Measurements from ENCODE around the gene RIPOR3.
"Not testable (repeated sequence)": the region's sequence is repeated elsewhere in the genome, so short reads cannot be mapped to it uniquely, and the experiment has no call there.

RIPOR3 gene

GRCh38 chr20:50717312-50717711, 26.0 kb upstream of the RIPOR3 start:
- H3K27me3 Mint-ChIP-seq: peaks cover 18% of the 10 kb centered on the region
- no peak for ATAC-seq (ENCODE audit: low read depth)
- no peak overlapping the region for H3K4me3 Mint-ChIP-seq
- H3K9me3 Mint-ChIP-seq: no peaks in the 10 kb centered on the region
- H3K36me3 Mint-ChIP-seq: no peaks in the 10 kb centered on the region
- H3K27ac Mint-ChIP-seq: no peak overlapping the region
- no peak for DNase-seq (ENCODE audit: low spot score in 2 of 2)
- H3K4me1 Mint-ChIP-seq: no peaks in the 10 kb centered on the region

DNA sequence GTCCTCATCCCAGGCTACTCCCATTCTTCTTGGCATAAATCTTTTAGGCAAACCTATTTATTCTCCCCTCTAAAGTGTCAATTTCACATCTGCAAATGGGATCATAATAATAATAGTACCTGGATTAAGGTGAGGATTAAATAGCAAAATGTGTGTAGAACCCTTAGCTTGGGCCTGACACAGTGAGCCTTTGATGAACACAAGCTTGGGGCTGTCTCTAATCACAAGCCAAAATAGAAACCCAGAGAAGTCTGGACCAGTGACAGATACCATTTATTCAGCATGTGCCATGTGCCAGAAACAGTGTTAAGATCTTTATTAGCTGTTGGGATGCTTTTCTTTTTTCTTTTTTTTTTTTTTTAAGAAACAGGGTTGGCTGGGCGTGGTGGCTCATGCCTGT, 25.2 kb upstream of the RIPOR3 start:
- no peak overlapping the region for H3K27ac Mint-ChIP-seq
- no peak overlapping the region for H3K4me3 Mint-ChIP-seq
- no peaks in the 10 kb centered on the region for H3K4me1 Mint-ChIP-seq
- no peak for DNase-seq (ENCODE audit: low spot score in 2 of 2)
- no peak for ATAC-seq (ENCODE audit: low read depth)
- H3K36me3 Mint-ChIP-seq: no peaks in the 10 kb centered on the region
- peaks cover 21% of the 10 kb centered on the region for H3K27me3 Mint-ChIP-seq
- no peaks in the 10 kb centered on the region for H3K9me3 Mint-ChIP-seq

DNA sequence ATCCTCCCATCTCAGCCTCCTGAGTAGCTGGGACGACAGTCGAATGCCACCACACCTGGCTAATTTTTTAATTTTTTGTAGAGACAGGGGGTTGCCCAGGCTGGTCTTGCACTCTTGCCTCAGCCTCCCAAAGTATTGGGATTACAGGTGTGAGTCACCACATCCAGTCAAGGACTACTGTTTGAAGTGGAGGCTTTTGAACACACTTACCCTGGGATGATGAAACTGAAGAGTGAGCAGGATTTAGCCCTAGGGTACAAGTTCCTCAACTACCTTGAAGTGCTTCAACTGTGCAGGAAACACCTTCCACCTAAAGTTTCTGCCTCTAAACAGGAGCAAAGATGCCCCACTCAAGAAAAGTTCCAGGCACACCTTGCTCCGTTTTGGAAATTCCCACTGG, 24.4 kb upstream of the RIPOR3 start:
- Mint-ChIP-seq H3K4me1 (no peaks in the 10 kb centered on the region), H3K27me3 (peaks cover 26% of the 10 kb centered on the region), H3K36me3 (no peaks in the 10 kb centered on the region), H3K9me3 (no peaks in the 10 kb centered on the region), H3K27ac (no peak overlapping the region), H3K4me3 (no peak overlapping the region)
- ATAC-seq (ENCODE audit: low read depth) (no peak), DNase-seq (ENCODE audit: low spot score in 2 of 2) (no peak)

DNA sequence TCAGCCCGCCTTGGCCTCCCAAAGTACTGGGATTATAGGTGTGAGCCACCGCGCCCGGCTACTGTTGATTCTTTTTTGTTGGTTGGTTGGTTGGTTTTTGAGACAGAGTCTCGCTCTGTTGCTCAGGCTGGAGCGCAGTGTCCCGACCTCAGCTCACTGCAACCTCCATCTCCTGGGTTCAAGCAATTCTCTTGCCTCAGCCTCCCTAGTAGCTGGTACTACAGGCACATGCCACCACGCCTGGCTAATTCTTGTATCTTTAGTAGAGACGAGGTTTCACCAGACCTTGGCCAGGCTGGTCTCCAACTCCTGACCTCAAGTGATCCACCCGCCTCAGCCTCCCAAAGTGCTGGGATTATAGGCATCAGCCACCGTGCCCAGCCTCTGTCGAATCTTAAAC, 23.1 kb upstream of the RIPOR3 start:
- DNase-seq (ENCODE audit: low spot score in 2 of 2); H3K4me3 Mint-ChIP-seq; H3K36me3 Mint-ChIP-seq; H3K4me1 Mint-ChIP-seq; H3K9me3 Mint-ChIP-seq; ATAC-seq (ENCODE audit: low read depth); H3K27ac Mint-ChIP-seq: not testable (repeated sequence)
- peaks cover 24% of the 10 kb centered on the region for H3K27me3 Mint-ChIP-seq

- ATAC-seq (ENCODE audit: low read depth) (no peak), DNase-seq (ENCODE audit: low spot score in 2 of 2) (no peak)
- no peaks in the 10 kb centered on the region for H3K36me3 Mint-ChIP-seq
- H3K4me3 Mint-ChIP-seq: no peak overlapping the region
- H3K9me3 Mint-ChIP-seq: no peaks in the 10 kb centered on the region
- H3K27ac Mint-ChIP-seq: no peak overlapping the region
- peaks cover 25% of the 10 kb centered on the region for H3K27me3 Mint-ChIP-seq
- H3K4me1 Mint-ChIP-seq: no peaks in the 10 kb centered on the region
These were observed 22.3 kb upstream of the RIPOR3 start for GRCh38 chr20:50713657-50714101.

DNA sequence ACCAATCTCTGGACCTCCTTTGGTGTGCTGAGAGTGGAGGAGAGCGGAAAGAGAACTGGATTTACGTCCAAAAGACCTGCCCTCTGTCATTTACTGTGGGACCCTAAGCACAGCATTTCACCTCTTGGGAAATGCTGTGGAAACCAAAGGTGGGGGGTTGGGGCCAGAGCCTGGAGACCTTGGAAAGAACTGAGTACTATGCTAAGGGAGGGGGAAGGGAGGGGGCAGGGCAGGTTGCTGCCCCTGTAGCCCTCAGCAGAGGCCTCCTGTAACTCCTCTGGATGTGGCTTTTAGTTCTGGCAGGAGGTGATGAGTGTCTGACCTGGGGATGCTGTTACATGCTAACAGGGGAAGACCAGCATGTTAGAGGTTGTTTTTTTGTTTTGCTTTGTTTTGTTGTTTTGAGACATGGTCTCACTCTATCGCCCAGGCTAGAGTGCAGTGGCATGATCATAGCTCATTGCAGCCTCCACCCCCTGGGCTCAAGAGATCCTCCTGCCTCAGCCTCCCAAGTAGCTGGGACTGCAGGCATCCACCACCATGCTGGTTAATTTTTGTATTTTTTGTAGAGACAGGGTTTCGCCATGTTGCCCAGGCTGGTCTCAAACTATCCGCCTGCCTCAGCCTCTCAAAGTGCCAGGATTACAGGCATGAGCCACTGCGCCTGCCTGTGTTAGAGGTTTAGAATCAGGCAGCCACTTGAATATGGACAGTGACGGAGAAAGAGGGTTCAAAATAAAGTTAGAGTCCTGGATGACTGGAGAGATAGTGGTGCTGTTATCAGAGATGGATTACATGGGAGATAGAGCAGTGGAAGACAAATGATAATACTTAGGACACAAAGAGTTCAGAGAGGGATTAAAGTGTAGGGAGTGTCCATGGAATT, 21.7 kb upstream of the RIPOR3 start:
- Mint-ChIP-seq H3K27me3 (peaks cover 24% of the 10 kb centered on the region), H3K27ac (no peak overlapping the region), H3K4me3 (no peak overlapping the region), H3K36me3 (no peaks in the 10 kb centered on the region), H3K9me3 (no peaks in the 10 kb centered on the region), H3K4me1 (no peaks in the 10 kb centered on the region)
- ATAC-seq (ENCODE audit: low read depth): no peak
- DNase-seq (ENCODE audit: low spot score in 2 of 2): no peak

DNA sequence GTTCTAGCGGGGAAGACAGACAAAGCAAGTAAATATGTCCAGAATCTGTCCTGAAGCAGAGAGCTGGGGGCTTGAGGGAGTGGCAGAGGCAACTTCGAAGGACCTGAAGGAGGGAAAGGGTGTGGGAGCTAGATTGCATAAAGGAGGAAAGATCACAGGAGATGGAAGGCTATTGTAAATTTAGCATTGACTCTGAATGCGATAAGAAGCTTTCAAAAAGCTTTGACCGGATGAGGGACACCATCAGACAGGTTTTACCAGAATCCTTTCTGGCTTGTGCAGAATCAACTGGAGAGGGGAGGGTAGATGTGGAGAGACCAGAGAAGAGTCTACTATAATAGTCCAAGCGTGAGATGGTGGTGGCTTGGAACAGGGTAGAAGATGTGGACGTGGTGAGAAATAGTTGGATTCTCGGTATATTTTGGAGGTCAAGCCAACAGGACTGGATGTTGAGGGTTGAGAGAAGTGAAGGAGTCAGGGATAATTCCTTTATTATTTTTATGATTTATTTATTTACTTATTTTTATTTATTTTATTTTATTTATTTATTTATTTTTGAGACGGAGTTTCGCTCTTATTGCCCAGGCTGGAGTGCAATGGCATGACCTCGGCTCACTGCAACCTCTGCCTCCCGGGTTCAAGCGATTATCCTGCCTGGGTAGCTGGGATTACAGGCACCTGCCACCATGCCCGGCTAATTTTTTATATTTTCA, 19.9 kb upstream of the RIPOR3 start:
- H3K4me3 Mint-ChIP-seq: no peak overlapping the region
- no peaks in the 10 kb centered on the region for H3K9me3 Mint-ChIP-seq
- no peak overlapping the region for H3K27ac Mint-ChIP-seq
- peaks cover 21% of the 10 kb centered on the region for H3K27me3 Mint-ChIP-seq
- DNase-seq (ENCODE audit: low spot score in 2 of 2) (no peak), ATAC-seq (ENCODE audit: low read depth) (no peak)
- H3K4me1 Mint-ChIP-seq: no peaks in the 10 kb centered on the region
- no peaks in the 10 kb centered on the region for H3K36me3 Mint-ChIP-seq

DNA sequence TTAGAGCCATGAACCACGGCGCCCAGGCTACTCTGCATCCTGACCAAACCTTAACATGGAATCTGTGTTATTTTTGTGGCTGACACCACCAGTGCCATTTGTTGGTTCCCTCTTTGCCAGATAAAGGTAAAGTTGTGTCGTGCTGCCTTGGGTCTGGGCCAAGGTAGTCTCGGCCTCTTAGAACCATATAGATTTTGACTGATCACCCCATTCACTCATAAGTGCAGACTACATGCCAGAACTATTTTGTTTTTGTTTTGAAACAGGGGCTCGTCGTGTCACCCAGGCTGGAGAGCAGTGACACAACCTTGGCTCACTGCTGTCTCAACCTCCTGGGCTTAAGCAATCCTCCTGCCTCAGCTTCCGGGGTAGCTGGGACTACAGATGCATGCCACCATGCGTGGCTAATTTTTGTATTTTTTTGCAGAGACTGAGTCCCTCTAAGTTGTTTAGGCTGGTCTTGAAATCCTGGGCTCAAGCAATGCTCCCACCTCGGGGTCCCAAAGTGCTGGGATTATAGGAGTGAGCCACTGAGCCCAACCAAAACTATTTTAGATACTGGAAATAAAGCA, 19.2 kb upstream of the RIPOR3 start:
- H3K4me1 Mint-ChIP-seq: no peaks in the 10 kb centered on the region
- peaks cover 25% of the 10 kb centered on the region for H3K27me3 Mint-ChIP-seq
- ATAC-seq (ENCODE audit: low read depth) (no peak), DNase-seq (ENCODE audit: low spot score in 2 of 2) (no peak)
- H3K27ac Mint-ChIP-seq: no peak overlapping the region
- no peak overlapping the region for H3K4me3 Mint-ChIP-seq
- no peaks in the 10 kb centered on the region for H3K9me3 Mint-ChIP-seq
- H3K36me3 Mint-ChIP-seq: no peaks in the 10 kb centered on the region

DNA sequence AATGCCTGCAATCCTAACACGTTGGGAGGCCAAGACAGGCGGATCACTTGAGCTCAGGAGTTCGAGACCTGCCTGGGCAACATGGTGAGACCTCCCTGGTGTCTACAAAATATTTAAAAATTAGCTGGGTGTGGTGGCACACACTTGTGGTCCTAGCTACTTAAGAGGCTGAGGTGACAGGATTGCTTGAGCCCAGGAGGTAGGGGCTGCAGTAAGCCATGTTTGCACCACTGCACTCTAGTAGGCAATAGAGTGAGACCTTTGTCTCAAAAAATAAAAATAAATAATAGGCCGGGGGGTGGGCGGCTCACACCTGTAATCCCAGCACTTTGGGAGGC, 18.3 kb upstream of the RIPOR3 start:
- H3K27ac Mint-ChIP-seq: no peak overlapping the region
- no peak for DNase-seq (ENCODE audit: low spot score in 2 of 2)
- H3K36me3 Mint-ChIP-seq: no peaks in the 10 kb centered on the region
- H3K27me3 Mint-ChIP-seq: peaks cover 28% of the 10 kb centered on the region
- no peak for ATAC-seq (ENCODE audit: low read depth)
- no peaks in the 10 kb centered on the region for H3K4me1 Mint-ChIP-seq
- no peak overlapping the region for H3K4me3 Mint-ChIP-seq
- no peaks in the 10 kb centered on the region for H3K9me3 Mint-ChIP-seq

DNA sequence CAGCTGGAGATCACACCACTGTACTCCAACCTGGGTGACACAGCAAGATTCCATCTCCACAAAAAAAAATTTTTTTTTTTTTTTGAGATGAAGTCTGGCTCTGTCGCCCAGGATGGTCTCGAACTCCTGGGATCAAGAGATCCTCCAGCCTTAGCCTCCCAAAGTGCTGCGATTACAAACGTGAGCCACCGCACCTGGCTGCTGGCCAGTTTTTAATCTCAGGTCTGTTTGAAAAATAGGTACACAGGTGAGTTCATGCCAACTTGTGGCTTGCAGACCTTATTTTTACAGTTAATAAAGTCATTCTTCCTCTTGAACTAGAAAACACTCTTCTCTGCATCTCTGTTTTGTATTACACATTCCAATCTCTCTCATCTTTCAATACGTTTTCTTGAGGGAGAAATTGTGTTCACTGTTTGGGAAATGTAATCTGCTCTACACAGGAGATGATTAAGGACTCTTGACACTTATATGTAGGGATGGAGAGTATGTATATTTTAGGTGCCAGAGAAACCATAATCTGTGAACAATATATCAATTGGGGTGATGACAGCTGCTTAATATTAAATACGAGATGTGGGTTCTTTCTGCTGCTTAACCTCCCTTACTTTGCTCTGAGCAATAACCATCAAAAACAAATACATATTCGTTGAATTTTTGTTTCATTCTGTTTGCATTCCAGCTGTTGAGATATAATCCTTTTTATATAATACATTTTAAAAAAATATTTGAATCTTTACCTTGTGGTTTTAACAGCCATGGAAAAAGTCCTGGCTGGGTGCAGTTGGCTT, 17.7 kb upstream of the RIPOR3 start:
- DNase-seq (ENCODE audit: low spot score in 2 of 2): no peak

DNA sequence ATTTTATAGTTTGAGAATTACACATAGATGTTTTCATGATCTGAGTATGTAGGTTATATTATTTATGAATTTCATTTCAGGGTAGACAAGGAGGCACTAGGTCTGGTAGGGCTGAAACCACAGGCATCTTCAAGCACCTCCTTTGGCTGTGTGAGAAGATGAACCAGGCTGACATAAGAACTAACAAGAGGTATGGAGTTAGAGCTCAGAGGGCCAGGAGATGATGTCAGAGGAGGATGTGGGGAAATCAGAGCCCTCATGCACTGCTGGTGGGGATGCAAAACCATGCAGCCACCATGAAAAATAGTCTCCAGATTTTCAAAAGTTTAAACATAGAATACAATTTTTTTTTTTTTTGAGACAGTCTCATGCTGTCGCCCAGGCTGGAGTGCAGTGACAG, 13.6 kb upstream of the RIPOR3 start:
- no peak for ATAC-seq (ENCODE audit: low read depth)
- H3K4me1 Mint-ChIP-seq: no peaks in the 10 kb centered on the region
- H3K36me3 Mint-ChIP-seq: no peaks in the 10 kb centered on the region
- no peak overlapping the region for H3K4me3 Mint-ChIP-seq
- no peaks in the 10 kb centered on the region for H3K9me3 Mint-ChIP-seq
- H3K27me3 Mint-ChIP-seq: peaks cover 20% of the 10 kb centered on the region
- DNase-seq (ENCODE audit: low spot score in 2 of 2): no peak
- H3K27ac Mint-ChIP-seq: no peak overlapping the region

More for the DNA sequence above, 17.7 kb upstream of the RIPOR3 start:
- ATAC-seq (ENCODE audit: low read depth): no peak
- Mint-ChIP-seq H3K36me3 (no peaks in the 10 kb centered on the region), H3K4me3 (no peak overlapping the region), H3K9me3 (no peaks in the 10 kb centered on the region), H3K27ac (no peak overlapping the region), H3K4me1 (no peaks in the 10 kb centered on the region), H3K27me3 (peaks cover 26% of the 10 kb centered on the region)

DNA sequence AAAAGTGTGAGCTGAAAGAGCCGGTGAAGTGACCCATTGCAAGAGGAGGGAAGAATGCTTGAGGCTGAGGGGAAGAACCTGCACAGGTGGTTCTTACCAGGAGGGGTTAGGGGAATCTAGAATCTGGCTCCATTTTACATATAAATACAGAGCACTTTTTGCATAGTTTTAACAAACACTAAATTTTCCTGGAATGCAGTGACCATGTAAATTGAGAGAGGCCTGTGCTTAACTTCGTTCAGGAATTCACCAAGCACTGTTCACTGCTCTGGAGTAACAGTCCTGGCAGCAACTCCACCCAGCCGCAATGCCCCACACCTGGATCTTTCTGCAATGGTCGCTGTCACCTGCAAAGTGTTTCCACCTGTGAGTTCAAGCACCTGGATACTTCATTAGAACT, 13.2 kb upstream of the RIPOR3 start:
- ATAC-seq (ENCODE audit: low read depth): no peak
- Mint-ChIP-seq H3K27ac (no peak overlapping the region), H3K4me1 (no peaks in the 10 kb centered on the region), H3K9me3 (no peaks in the 10 kb centered on the region), H3K36me3 (no peaks in the 10 kb centered on the region), H3K27me3 (peaks cover 20% of the 10 kb centered on the region), H3K4me3 (no peak overlapping the region)
- no peak for DNase-seq (ENCODE audit: low spot score in 2 of 2)

DNA sequence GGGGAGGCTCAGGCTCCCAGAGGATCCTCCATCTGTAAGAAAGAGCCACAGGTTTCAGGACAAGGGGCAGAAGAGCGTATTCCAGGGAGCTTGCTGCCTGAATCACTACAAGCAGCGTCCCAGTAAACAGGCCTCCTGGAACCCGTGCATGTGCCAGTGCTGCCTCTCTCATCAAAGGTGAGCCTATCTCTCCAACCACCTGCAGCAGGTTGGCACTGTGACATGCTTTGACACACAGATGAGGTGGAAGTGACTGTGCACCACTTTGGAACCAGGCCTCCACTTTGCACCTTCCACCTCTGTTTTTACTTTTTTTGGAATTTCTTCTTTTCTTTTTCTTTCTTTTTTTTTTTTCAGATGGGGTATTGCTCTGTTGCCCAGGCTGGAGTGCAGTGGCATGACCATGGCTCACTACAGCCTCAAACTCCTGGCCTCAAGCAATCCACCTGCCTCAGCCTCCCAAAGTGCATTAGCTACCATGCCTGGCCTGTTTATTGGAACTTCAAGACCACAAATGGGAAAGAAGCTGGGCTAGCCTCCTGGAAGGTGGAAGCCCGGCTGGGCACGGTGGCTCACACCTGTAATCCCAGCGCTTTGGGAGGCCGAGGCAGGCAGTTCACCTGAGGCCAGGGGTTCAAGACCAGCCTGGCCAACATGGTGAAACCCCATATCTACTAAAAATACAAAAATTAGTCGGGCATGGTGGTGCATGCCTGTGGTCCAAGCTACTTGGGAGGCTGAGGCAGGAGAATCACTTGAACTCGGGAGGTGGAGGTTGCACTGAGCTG, 12.5 kb upstream of the RIPOR3 start:
- H3K27me3 Mint-ChIP-seq: peaks cover 18% of the 10 kb centered on the region
- H3K4me1 Mint-ChIP-seq; DNase-seq (ENCODE audit: low spot score in 2 of 2); H3K9me3 Mint-ChIP-seq; H3K36me3 Mint-ChIP-seq; H3K27ac Mint-ChIP-seq; ATAC-seq (ENCODE audit: low read depth); H3K4me3 Mint-ChIP-seq: not testable (repeated sequence)
